HG02840 (cell line): ENCODE data around the gene SOST.

ENCODE experiments used
- ATAC-seq: cut with Tn5 transposase; IDR thresholded peaks from one replicate; pipeline ENCODE4 v1.9.1; 2021; ENCODE audit warnings: mild to moderate bottlenecking, moderate library complexity, moderate number of reproducible peaks; ENCODE audit not compliant: unreplicated experiment, low FRiP score

The SOST gene

DNA sequence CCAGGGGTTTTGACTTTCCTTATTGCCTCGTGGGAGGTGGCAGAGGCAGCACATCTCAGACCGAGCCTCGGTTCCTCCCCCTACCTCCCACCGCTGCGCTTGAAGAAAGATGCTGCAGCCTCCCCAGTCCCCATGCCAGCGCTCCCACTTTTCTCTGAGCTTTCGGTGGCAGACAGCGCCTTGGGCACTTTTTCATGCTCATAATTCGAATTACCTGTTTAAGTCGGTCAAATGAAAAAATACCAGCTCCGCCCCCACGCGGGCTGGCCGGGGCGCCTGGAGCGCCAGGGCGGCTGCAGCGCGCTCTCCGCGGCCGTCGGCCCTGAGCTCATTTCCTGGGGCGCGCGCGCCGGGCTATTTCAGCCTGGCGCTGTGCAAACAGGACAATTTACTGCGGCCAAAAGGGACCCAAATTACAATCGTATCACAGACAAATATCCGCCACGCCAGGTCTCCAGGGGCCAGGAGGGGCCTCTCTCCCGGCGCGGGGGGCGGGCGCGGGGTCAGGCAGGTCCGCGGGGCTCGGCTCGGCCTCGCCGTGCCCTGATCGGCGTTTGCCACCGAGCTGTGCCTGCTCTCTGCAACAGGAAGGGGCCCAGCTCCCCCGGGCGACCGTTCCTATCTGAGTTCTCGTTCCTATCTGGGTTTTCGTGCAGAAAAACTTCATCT is 45.0 kb downstream of the SOST start:
- ATAC-seq = no peak

DNA sequence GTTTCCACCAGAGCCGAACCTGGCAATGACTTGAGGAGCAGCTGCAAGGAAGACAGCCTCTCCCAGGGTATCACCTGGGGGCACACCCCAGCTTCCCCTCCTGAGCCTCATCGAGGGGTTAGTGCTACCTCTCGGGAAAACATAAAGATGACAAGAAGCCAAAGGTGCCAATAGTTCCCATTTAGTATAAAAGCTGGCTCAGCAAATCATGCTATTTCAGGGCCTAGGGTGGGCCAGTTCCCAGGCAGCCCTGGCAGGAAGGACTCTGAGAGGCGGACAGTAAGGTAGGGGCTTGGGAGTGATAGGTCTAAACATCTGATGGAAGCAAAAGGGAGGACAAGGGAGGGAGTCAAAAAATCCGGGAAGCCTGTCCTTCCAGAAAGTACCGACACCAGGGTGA is 46.2 kb downstream of the SOST start:
- ATAC-seq = no peak

DNA sequence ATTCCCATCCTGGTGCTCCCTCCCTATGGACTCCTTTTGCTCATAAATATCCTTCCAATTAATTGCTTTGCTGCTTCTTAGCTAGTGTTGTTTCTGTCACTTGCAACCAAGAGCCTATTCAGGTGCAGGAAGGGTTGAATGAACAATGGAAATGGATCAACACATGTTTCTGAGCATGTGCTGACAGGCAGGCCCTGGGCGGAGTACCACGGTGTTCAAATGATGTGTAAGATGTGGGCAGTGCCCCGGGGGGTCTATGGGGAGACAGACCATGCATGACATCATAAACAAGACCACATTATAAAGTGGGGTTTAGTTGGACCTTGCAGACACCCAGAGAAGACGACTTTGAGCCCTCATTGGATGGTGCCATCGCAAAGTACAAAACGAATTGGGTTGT is 48.5 kb downstream of the SOST start:
- no peak for ATAC-seq

DNA sequence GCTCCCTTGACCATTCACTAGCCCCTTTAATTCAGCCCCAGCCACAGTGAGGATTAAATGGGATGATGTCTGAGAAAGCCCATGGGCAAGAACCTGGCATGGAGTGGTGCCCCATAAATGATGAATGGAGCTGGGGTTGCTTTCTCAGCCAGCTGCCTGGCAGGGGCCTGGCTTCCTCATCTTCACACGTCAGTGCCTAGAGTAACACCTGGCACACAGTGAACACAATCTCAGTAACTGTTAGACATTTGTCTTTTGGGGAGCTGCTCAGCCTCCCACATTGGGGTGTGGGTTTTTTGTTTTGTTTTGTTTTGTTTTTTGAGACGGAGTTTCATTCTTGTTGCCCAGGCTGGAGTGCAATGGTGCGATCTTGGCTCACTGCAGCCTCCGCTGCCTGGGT is 49.4 kb downstream of the SOST start:
- no peak for ATAC-seq

DNA sequence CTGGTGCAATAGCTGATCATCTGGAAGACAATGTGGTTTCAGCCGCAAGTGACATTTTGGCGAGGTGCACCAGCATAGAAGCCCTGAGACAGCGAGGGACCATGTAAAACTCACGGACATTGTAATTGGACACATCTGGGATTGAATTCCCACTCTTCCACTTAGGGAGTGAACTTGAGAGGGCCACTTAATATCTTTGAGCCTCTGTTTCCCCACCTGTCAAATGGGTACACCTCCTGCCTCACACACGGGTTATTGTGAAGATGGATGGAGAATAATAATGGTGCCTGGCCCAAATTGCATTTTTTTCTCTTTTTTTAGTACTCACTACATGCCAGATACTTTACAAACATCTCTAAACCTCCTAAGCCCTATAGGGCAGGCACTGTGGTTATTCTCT is 51.4 kb downstream of the SOST start:
- ATAC-seq = no peak

DNA sequence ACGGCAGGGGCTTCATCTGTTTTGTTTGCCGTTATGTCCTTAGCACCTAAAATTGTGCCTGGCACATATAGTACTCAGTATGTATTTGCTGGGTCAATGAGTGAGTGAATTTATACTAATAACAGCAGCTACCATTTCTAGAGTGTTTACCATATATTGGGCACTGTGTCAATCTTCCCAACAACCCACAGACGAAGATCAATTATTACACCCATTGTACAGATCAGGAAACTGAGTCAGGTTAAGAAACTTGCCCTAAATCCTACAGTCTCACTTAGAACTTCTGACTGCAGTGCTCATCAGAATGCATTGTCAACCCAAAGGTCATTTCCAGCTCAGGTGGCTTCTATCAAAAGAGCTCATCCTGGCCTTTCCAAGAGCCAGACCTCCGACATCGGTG is 52.4 kb downstream of the SOST start:
- ATAC-seq = no peak
